PC-9 (cell line): ENCODE results near the gene FARP1. TPM values are rescaled to one million over a fixed set of nuclear protein-coding genes. Genes with fewer than 3 reads are reported as not detected.

Experiments
- BruUV-seq: library from RNA; stranded (reverse); fragments of 400-500 nt; replicated peaks from 2 replicates; lab custom pipeline; 2021; lab: Mats Ljungman, UMichigan
- CTCF ChIA-PET: fragments of 300-600 bp; sonication (Branson Sonifier 250); formaldehyde crosslinking; loops from one replicate; lab custom pipeline; 2022; ENCODE audit warnings: antibody characterized with exemption; lab: Charles Lee
- POLR2A ChIA-PET: fragments of 300-600 bp; sonication (Branson Sonifier 250); formaldehyde crosslinking; loops from one replicate; lab custom pipeline; 2022; ENCODE audit warnings: antibody characterized with exemption; ENCODE audit not compliant: unreplicated experiment; lab: Charles Lee
- DNase-seq, 2 experiments: peaks; one replicate each; pipeline versions ENCODE4 v3.0.0 to v3.0.0-alpha.2; 2015 to 2022; ENCODE audit warnings: mixed read lengths in 1 of 2
- H2AFZ ChIP-seq: fragments of 200-600 bp; sonication (generic); 2 replicates; pipeline ENCODE4 v1.8.1; 2017; ENCODE audit warnings: antibody characterized with exemption
- H3F3A ChIP-seq: fragments of 200-600 bp; sonication (generic); 2 replicates; pipeline ENCODE4 v1.8.1; 2017; ENCODE audit warnings: antibody characterized with exemption, mild to moderate bottlenecking, low read depth; ENCODE audit not compliant: insufficient read depth
- H3K27ac ChIP-seq: fragments of 200-600 bp; sonication (generic); 2 replicates; pipeline ENCODE4 v1.6.1; 2016; ENCODE audit warnings: mixed run types
- H3K27me3 ChIP-seq: fragments of 200-600 bp; sonication (generic); 2 replicates; pipeline ENCODE4 v1.6.1; 2016; ENCODE audit warnings: low read depth, mixed run types; ENCODE audit not compliant: insufficient read depth
- H3K36me3 ChIP-seq: fragments of 200-600 bp; sonication (generic); 2 replicates; pipeline ENCODE4 v1.6.1; 2016; ENCODE audit warnings: low read depth, mixed run types
- H3K4me1 ChIP-seq: fragments of 200-600 bp; sonication (generic); replicated peaks from 2 replicates; pipeline ENCODE4 v1.6.1; 2016; ENCODE audit warnings: mixed run types; ENCODE audit not compliant: insufficient read depth
- H3K4me2 ChIP-seq: fragments of 200-600 bp; sonication (generic); 2 replicates; pipeline ENCODE4 v1.6.1; 2017; ENCODE audit warnings: mixed run types
- H3K4me3 ChIP-seq: fragments of 200-600 bp; sonication (generic); 2 replicates; pipeline ENCODE4 v1.6.1; 2016; ENCODE audit warnings: mixed run types
- H3K79me2 ChIP-seq: fragments of 200-600 bp; sonication (generic); 2 replicates; pipeline ENCODE4 v1.6.1; 2017; ENCODE audit warnings: low read depth, mixed run types
- H3K9me2 ChIP-seq: fragments of 200-600 bp; sonication (generic); 2 replicates; pipeline ENCODE4 v1.8.1; 2017; ENCODE audit warnings: mild to moderate bottlenecking; ENCODE audit not compliant: insufficient read depth
- H3K9me3 ChIP-seq: fragments of 200-600 bp; sonication (generic); 2 replicates; pipeline ENCODE4 v1.8.1; 2016; ENCODE audit warnings: low read depth; ENCODE audit not compliant: insufficient read depth
- H4K20me1 ChIP-seq: fragments of 200-600 bp; sonication (generic); 2 replicates; pipeline ENCODE4 v1.8.1; 2017; ENCODE audit not compliant: insufficient read depth
- CTCF ChIP-seq: fragments of 200-600 bp; sonication (generic); conservative IDR thresholded peaks from 2 replicates; pipeline ENCODE4 v1.6.1; 2017; ENCODE audit warnings: mixed run types, antibody characterized with exemption, mild to moderate bottlenecking, moderate library complexity
- EZH2 ChIP-seq: fragments of 200-600 bp; sonication (generic); IDR thresholded peaks from 2 replicates; pipeline ENCODE4 v1.8.0; 2017; ENCODE audit warnings: antibody characterized with exemption, low read depth
- intact Hi-C: fragments of 100-400 bp; cut with micrococcal nuclease; formaldehyde crosslinking; loops from one replicate; pipeline ENCODE4 v1.10.0; 2022; ENCODE audit not compliant: unreplicated experiment
- total RNA-seq: library from RNA; stranded (reverse); gene quantifications from 2 replicates; pipeline ENCODE4 v1.2.3, GENCODE V29; 2021

The FARP1 gene
- total RNA-seq, 1 experiment from 2014 or later = 62.1 TPM

GRCh38 chr13:98480915-98481877 lies 338.3 kb downstream of the FARP1 start:
- peak overlapping the region; percentile 99 for H3K27ac ChIP-seq
- peaks cover 78% of the 10 kb centered on the region for H3F3A ChIP-seq
- TF ChIP-seq CTCF (no peak), EZH2 (no peak)
- H4K20me1 ChIP-seq = no peaks in the 10 kb centered on the region
- H2AFZ ChIP-seq = no peak overlapping the region
- H3K79me2 ChIP-seq = peaks cover 87% of the 10 kb centered on the region
- POLR2A ChIA-PET = interaction anchor here (0.6 to 0.8 kb wide), 2 partner anchors 170 to 475 kb away, joined by 4 to 5 read pairs; no protein-coding TSS in a partner anchor
- DNase-seq = no peak
- H3K9me2 ChIP-seq = no peaks in the 10 kb centered on the region
- H3K4me2 ChIP-seq = no peak overlapping the region
- H3K4me1 ChIP-seq = peaks cover 70% of the 10 kb centered on the region
- CTCF ChIA-PET = no interaction called here
- intact Hi-C loops = no loop called here
- H3K4me3 ChIP-seq = no peak overlapping the region
- no TSS peak for BruUV-seq
- H3K27me3 ChIP-seq = no peaks in the 10 kb centered on the region
- H3K9me3 ChIP-seq = no peaks in the 10 kb centered on the region
- peaks cover 5% of the 10 kb centered on the region for H3K36me3 ChIP-seq

GRCh38 chr13:98482476-98483444 lies 339.9 kb downstream of the FARP1 start:
- H2AFZ ChIP-seq = no peak overlapping the region
- H3F3A ChIP-seq = peaks cover 78% of the 10 kb centered on the region
- H3K27me3 ChIP-seq = no peaks in the 10 kb centered on the region
- CTCF ChIA-PET = interaction anchor here (0.6 to 1.5 kb wide), 3 partner anchors 32 to 191 kb away, joined by 3 to 7 read pairs (median 4); no protein-coding TSS in a partner anchor
- H3K79me2 ChIP-seq = peaks cover 89% of the 10 kb centered on the region
- peaks cover 70% of the 10 kb centered on the region for H3K4me1 ChIP-seq
- H3K9me2 ChIP-seq = no peaks in the 10 kb centered on the region
- H4K20me1 ChIP-seq = no peaks in the 10 kb centered on the region
- intact Hi-C loops = no loop called here
- H3K4me2 ChIP-seq = peak overlapping the region; percentile 97
- H3K9me3 ChIP-seq = no peaks in the 10 kb centered on the region
- TF ChIP-seq CTCF (no peak), EZH2 (no peak)
- peak overlapping the region; percentile 59; the same call in 1 of the 2 replicates for H3K4me3 ChIP-seq
- H3K36me3 ChIP-seq = peaks cover 5% of the 10 kb centered on the region
- peak in 1 of 2 experiments; percentile 37 for DNase-seq
- peak overlapping the region; percentile 99 for H3K27ac ChIP-seq
- BruUV-seq = no TSS peak
- POLR2A ChIA-PET = interaction anchor here (0.6 kb wide), 2 partner anchors 27 to 473 kb away, joined by 3 to 4 read pairs; no protein-coding TSS in a partner anchor
